NCI-H146 (cell line): ENCODE data around the gene EIF5B.

Experiments used
- DNase-seq: peaks from one replicate; lab custom pipeline; 2025; lab: John Stamatoyannopoulos, UW

Gene EIF5B

DNA sequence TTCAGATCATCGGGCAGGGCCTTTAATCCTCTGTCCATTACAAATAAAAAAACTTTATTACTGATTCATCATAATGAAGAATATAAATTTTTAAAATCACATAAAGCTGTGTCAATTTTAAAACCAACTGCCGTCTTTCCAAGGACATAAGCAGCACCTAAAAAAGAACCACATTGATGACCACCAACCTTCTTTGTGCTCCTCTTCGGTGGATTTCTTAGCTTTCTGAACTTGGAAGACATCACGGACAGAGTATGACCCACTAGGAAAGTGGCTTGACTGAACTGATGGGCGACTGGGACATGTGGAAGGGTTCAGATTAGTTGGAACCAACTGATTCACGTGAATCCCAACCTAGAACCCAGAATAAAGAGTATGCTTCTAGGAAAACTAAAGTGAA is 68.9 kb downstream of the EIF5B start:
- no peak for DNase-seq

- no peak for DNase-seq
Measured at GRCh38 chr2:99410276-99410675, 73.1 kb downstream of the EIF5B start.

DNA sequence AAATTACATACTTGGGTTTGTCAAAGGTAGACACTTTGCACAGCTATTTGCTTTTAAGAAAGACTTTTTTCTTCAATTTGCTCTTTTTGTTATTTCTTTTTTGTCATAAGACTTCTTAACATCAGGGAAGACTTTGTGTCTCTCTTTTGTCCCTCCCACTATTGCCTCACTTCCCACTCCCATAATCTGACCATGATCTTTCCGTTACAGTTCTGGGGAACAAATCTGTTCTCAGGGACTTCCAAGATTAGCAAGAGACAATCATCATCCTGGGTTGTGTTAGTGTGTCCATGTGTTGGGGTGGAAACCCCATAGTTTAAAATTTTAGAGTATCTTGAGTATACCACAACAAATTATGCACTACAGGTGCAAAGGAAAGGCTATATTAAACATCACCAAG is 77.4 kb downstream of the EIF5B start:
- DNase-seq = no peak

GRCh38 chr2:99417396-99417795 is 80.2 kb downstream of the EIF5B start:
- no peak for DNase-seq

- no peak for DNase-seq
Measured at GRCh38 chr2:99420031-99420430, 82.8 kb downstream of the EIF5B start.

DNA sequence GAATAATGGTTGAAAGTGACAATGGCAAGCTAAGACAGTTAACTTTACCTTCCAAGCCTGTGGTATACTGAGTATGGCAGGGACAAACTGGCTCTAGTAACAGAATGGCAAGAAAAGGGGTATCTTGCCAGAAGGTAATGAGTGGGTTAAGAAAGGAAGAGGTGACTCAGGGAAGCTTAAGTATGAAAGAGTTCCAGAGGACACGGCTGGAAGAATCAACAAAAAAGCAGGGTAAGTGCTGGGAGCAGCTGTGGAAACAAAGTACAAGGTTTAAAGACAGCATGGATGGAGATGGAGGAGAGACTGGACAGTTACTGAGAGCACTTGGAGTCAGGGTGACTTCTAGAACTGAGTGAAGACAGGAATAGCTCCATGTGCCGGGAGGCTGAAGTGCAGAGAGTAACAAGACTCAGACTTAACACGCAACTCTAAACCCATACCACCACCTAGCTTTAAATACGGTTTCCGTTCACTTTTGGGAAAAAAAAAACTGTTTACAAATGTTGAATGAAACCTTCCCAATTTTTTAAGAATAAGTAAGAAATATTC is 83.6 kb downstream of the EIF5B start:
- DNase-seq = no peak

DNA sequence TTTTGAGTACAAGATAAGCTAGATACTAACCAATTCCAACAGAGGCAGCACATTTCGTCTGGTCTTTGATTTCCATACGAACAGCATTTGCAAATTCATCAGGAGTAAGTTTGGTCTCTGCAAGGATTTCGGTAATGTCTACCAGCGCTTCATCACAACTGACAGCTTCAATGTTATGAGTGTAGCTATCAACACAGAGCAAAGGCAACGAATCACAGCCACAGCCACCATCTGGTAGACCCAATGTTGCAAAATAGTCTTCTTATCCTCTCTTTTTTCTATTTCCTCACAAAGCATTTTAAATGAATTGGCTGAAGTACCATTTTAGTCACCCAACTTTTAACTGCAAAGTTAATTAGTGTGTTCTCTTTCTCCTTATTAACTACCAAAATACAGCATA is 84.3 kb downstream of the EIF5B start:
- no peak for DNase-seq

DNA sequence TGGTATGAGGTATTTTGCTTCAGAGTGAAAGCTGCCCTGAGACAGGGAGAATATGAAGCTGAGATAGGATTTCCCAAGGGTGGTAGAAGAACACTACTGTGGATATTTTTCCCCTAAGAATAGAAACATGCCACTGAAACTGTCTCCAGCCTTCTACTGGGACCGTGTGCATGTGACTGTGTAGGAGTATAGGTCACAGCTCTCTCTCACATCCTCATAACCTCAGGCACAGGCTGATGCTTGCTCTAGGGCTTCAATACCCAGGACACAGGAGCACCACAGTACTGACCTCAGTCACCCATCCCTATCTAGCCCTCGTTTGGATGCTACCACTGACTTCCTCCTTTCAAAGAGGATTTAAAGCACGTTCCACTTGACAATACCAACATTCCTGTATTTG is 85.4 kb downstream of the EIF5B start:
- DNase-seq = no peak

- DNase-seq = no peak
Measured at GRCh38 chr2:99424371-99424770, 87.2 kb downstream of the EIF5B start.

DNA sequence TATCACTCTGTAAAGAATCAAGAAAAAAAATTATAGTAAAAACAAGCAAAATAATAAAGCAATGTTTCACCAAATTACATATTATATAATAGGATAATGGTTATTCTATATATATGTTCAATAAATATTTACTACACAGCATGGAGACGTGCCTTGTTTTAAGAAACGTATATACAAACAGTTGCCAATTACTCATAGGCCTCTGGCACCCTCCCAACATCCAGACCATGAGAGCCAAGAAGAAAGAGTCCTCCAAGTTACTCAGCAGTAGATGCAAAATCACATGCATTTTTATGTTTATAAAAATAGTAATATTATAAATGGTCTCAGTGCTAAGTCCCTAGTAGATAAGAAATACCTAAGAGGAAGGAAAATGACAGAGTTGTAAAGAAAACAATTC is 87.8 kb downstream of the EIF5B start:
- DNase-seq = no peak

DNA sequence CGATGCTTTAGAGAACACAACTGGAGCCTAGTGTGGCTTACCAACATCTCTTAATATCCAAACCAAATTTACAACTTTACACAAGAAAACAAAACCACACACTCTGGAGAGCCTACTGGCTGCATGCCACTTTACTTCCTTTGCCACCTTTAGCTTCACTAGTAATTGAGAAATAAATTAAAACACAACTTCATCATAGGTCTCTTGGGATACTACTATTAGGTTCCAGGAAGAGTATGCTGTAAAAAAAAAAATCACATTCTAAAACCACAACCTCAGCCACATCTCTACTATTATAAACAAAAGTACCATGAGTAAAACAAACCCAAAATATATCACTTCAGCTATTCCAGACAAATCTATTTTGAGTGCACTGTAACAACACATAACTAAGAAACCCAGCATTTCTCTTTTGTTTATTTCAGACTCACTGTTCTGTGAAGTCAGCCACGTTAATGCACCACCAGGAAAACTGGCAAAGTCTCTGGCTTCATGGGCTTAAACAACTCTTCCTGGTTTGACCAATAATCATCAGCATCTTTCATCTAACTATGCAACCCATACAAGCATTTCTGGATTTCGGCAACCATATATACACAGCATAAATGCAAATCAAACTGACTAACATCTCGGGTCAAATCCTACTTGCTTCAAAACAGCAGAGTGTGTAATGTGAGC is 93.6 kb downstream of the EIF5B start:
- DNase-seq = no peak

- no peak for DNase-seq
Measured at GRCh38 chr2:99431587-99432275, 94.5 kb downstream of the EIF5B start.

- no peak for DNase-seq
Measured at GRCh38 chr2:99433340-99433739, 96.2 kb downstream of the EIF5B start.

DNA sequence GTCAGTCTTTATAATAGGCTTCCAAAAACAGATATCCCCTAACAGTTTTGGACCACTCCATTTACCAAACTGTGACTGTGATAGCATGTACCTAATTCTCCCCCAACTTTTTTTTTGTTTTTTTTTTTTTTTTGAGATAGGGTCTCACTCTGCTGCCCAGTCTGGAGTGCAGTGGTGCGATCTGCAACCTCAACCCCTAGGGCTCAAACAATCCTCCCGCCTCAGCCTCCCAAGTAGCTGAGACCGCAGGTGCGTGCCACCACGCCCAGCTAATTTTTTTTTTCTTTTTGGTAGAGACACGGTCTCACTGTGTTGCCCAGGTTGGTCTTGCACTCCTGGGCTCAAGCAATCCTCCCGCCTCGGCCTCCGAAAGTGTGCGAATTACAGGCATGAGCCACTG is 99.7 kb downstream of the EIF5B start:
- no peak for DNase-seq

- no peak for DNase-seq
Measured at GRCh38 chr2:99439971-99440505, 102.8 kb downstream of the EIF5B start.

GRCh38 chr2:99442837-99443236 is 105.6 kb downstream of the EIF5B start:
- DNase-seq = no peak

DNA sequence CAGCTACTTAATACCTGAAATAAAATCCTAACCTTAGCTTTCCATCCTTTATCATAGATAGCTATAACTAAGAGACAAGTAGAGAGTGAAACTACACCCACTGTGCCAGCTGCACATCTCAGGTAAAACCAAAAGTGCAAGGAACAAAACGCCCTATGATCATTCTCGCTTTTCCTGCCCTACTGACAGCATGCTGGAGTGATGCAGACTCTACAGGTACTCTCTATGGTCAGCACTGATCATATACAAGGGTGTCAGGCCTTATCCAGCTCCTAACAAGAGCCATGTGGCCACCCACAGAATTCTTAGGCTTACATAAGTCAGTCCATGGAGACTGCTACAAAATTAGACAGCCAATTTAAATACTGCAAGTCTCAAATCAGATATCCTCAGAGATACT is 107.0 kb downstream of the EIF5B start:
- no peak for DNase-seq

DNA sequence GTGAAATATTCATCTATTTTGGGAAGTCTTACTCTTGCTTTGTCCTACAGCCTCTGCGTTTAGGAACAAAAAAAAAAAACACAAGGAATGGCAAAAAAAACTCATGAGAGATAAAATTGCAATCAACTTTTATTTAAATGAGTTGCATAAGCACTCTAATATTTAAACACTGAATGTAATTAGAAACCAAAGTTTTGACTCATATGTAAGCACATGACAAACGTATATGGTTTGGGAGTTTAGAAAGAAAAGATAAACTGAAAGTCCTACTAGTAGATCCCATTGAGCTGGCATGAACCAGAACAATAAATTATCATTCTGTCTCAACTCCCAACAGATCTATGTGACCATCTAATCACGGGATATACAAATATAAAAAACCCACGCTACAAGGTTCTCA is 107.9 kb downstream of the EIF5B start:
- DNase-seq = no peak

GRCh38 chr2:99448556-99448955 is 111.4 kb downstream of the EIF5B start:
- DNase-seq = no peak

- DNase-seq = no peak
Measured at GRCh38 chr2:99450199-99450598, 113.0 kb downstream of the EIF5B start.
